Fibroblast of upper back skin (primary cell): ENCODE data around the gene RCBTB1.
"Not testable (repeated sequence)": the region's sequence is repeated elsewhere in the genome, so short reads cannot be mapped to it uniquely, and the experiment has no call there.

ENCODE experiments used
- DNase-seq: peaks from one replicate; pipeline ENCODE4 v3.0.0-alpha.2; 2013

Gene RCBTB1

GRCh38 chr13:49585220-49586157, at the start of gene RCBTB1:
Gene RCBTB1, minus strand, starts transcription at chr13:49585558. Its CDS starts 18,279 bp downstream, at chr13:49567279.
- peak; percentile 55 for DNase-seq

GRCh38 chr13:49633710-49634109, 48.4 kb upstream of the RCBTB1 start:
- no peak for DNase-seq

GRCh38 chr13:49632156-49632555, 46.8 kb upstream of the RCBTB1 start:
- DNase-seq: no peak

GRCh38 chr13:49630580-49630979, 45.2 kb upstream of the RCBTB1 start:
- DNase-seq: no peak

GRCh38 chr13:49629947-49630346, 44.6 kb upstream of the RCBTB1 start:
- no peak for DNase-seq

- DNase-seq: no peak
These were observed 44.0 kb upstream of the RCBTB1 start for GRCh38 chr13:49629196-49629938.

GRCh38 chr13:49627831-49628652, 42.7 kb upstream of the RCBTB1 start, which contains the start of gene ARL11:
Gene ARL11, plus strand, starts transcription at chr13:49628507. Its CDS starts 1,941 bp downstream, at chr13:49630448.
- DNase-seq: no peak

- no peak for DNase-seq
These were observed 40.2 kb upstream of the RCBTB1 start for GRCh38 chr13:49625392-49626079.

- no peak for DNase-seq
These were observed 38.9 kb upstream of the RCBTB1 start for GRCh38 chr13:49624229-49624628.

GRCh38 chr13:49622174-49622946, 37.0 kb upstream of the RCBTB1 start:
- DNase-seq: no peak

- no peak for DNase-seq
These were observed 34.8 kb upstream of the RCBTB1 start for GRCh38 chr13:49620170-49620621.

- DNase-seq: no peak
These were observed 31.3 kb upstream of the RCBTB1 start for GRCh38 chr13:49616676-49617065.

GRCh38 chr13:49615836-49616675, 30.7 kb upstream of the RCBTB1 start:
- no peak for DNase-seq

GRCh38 chr13:49612042-49612441, 26.7 kb upstream of the RCBTB1 start:
- not testable (repeated sequence) for DNase-seq

- DNase-seq: no peak
These were observed 24.8 kb upstream of the RCBTB1 start for GRCh38 chr13:49610176-49610575.

GRCh38 chr13:49608651-49609331, 23.4 kb upstream of the RCBTB1 start:
- DNase-seq: no peak

- no peak for DNase-seq
These were observed 22.4 kb upstream of the RCBTB1 start for GRCh38 chr13:49607761-49608160.

- DNase-seq: peak; percentile 87
These were observed 21.6 kb upstream of the RCBTB1 start for GRCh38 chr13:49606747-49607648.

- no peak for DNase-seq
These were observed 19.2 kb upstream of the RCBTB1 start for GRCh38 chr13:49604570-49604969.
